Measurements from ENCODE around the gene PMVK. TPM values are rescaled to one million over a fixed set of nuclear protein-coding genes. Genes with fewer than 3 reads are reported as not detected.

Gene PMVK
- total RNA-seq, 1 experiment from 2014 or later: 26.8 TPM

DNA sequence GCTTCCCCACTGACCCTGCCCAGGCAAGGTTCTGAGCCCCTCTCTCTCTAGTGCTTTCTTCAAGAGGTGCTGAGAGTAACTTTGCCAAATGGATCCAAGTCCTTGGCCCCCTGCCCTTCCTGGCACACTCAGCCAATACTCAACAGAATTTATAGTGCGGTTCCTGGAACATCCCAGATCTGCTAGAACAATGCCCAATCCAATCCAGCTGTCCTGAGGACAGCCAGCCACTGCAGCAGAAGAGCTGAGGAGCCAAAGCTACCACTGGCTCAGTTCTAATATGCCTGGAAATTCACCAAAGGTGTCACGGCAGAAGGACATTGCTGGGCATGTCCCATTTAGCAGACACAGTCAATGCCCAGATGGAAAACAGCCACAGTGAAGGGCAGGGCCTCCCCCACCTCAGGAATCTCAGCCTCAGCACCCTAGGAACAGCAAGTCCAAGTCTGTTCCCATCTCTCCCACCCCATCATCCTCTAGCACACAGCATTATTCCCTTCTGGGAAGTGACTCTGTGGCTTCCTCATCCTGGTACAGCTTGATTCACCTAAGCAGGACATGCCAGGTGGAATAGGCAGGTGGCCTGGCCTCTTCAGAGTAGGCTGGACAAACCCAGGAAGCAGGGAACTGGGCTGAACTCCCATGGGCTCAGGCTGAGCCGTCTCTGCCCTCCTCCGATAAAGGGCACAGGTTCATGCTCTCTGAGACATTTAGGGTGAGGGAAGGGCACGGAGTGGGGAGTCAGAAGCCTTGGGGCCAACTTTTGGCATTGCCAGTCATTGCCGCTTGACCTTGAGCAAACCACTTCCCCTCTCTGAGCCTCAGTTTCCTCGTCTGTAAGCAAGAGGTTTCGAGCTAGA is 24.6 kb downstream of the PMVK start (continued):
- TF ChIP-seq USF1 (CRISPR knock-in tag; IDR thresholded peaks at IDR 0.05): no peak
- no peak for TF ChIP-seq NFATC4 (CRISPR knock-in tag; IDR thresholded peaks at IDR 0.05)
- TF ChIP-seq, protein P1, sequence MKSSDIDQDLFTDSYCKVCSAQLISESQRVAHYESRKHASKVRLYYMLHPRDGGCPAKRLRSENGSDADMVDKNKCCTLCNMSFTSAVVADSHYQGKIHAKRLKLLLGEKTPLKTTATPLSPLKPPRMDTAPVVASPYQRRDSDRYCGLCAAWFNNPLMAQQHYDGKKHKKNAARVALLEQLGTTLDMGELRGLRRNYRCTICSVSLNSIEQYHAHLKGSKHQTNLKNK (CRISPR knock-in tag; IDR thresholded peaks at IDR 0.05): no peak
- TF ChIP-seq, protein P2, sequence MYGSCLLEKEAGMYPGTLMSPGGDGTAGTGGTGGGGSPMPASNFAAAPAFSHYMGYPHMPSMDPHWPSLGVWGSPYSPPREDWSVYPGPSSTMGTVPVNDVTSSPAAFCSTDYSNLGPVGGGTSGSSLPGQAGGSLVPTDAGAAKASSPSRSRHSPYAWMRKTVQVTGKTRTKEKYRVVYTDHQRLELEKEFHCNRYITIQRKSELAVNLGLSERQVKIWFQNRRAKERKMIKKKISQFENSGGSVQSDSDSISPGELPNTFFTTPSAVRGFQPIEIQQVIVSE (CRISPR knock-in tag; IDR thresholded peaks at IDR 0.05; ENCODE audit: borderline replicate concordance): no peak
- TF ChIP-seq JUN (CRISPR knock-in tag; IDR thresholded peaks at IDR 0.05): no peak
- TF ChIP-seq MXD4 (CRISPR knock-in tag; IDR thresholded peaks at IDR 0.05; ENCODE audit: borderline replicate concordance): no peak

DNA sequence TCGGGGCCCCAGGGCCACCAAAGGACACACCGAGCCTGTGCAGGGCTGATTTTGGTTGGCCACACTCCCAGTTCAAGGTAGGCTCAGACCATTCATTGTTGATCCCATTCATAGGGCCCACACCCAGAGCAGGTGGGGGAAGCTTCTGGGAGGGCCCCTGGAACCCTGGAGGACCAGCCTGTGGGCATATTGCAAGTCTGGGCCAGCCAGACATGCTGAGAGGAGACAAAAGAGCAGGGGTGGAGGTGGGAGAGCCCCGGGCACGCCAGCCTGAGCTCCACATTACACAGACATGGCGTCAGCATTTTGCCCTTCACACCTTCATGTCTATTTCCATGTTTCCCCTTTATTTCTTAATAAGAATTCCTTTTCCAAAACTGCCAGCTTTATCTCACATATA is 25.7 kb downstream of the PMVK start:
- Mint-ChIP-seq H3K36me3 (peaks cover 19% of the 10 kb centered on the region), H3K27ac (no peak overlapping the region), H3K4me3 (no peak overlapping the region), H3K4me1 (0 out of 2 replicates have a peak, but pooled peaks cover 3% of the 10 kb centered on the region), H3K9me3 (peaks cover 35% of the 10 kb centered on the region), H3K27me3 (ENCODE audit: low read depth) (peaks cover 8% of the 10 kb centered on the region)
- DNase-seq (ENCODE audit: low spot score) (no peak), ATAC-seq (no peak)
- TF ChIP-seq, protein P3, sequence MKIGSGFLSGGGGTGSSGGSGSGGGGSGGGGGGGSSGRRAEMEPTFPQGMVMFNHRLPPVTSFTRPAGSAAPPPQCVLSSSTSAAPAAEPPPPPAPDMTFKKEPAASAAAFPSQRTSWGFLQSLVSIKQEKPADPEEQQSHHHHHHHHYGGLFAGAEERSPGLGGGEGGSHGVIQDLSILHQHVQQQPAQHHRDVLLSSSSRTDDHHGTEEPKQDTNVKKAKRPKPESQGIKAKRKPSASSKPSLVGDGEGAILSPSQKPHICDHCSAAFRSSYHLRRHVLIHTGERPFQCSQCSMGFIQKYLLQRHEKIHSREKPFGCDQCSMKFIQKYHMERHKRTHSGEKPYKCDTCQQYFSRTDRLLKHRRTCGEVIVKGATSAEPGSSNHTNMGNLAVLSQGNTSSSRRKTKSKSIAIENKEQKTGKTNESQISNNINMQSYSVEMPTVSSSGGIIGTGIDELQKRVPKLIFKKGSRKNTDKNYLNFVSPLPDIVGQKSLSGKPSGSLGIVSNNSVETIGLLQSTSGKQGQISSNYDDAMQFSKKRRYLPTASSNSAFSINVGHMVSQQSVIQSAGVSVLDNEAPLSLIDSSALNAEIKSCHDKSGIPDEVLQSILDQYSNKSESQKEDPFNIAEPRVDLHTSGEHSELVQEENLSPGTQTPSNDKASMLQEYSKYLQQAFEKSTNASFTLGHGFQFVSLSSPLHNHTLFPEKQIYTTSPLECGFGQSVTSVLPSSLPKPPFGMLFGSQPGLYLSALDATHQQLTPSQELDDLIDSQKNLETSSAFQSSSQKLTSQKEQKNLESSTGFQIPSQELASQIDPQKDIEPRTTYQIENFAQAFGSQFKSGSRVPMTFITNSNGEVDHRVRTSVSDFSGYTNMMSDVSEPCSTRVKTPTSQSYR (CRISPR knock-in tag; IDR thresholded peaks at IDR 0.05): no peak
- TF ChIP-seq TEAD1 (CRISPR knock-in tag; IDR thresholded peaks at IDR 0.05) (no peak), CREM (CRISPR knock-in tag; IDR thresholded peaks at IDR 0.05) (no peak), ZNF423 (CRISPR knock-in tag; IDR thresholded peaks at IDR 0.05) (no peak), SMAD3 (CRISPR knock-in tag; IDR thresholded peaks at IDR 0.05; ENCODE audit: borderline replicate concordance) (no peak), SP1 (CRISPR knock-in tag; conservative IDR thresholded peaks at IDR 0.05) (no peak), NFYB (CRISPR knock-in tag; conservative IDR thresholded peaks at IDR 0.05; ENCODE audit: low read depth) (no peak), EMX1 (CRISPR knock-in tag; IDR thresholded peaks at IDR 0.05) (no peak), USF2 (CRISPR knock-in tag; IDR thresholded peaks at IDR 0.05) (no peak), ETV6 (CRISPR knock-in tag; IDR thresholded peaks at IDR 0.05) (no peak), ESRRA (CRISPR knock-in tag; IDR thresholded peaks at IDR 0.05; ENCODE audit: borderline replicate concordance) (no peak), IRF2 (CRISPR knock-in tag; IDR thresholded peaks at IDR 0.05; ENCODE audit: borderline replicate concordance, low read depth) (no peak), OVOL2 (CRISPR knock-in tag; IDR thresholded peaks at IDR 0.05; ENCODE audit: borderline replicate concordance) (no peak), JAZF1 (CRISPR knock-in tag; IDR thresholded peaks at IDR 0.05) (no peak), E2F4 (CRISPR knock-in tag; IDR thresholded peaks at IDR 0.05; ENCODE audit: borderline replicate concordance, low read depth) (no peak)
- TF ChIP-seq, protein P4, sequence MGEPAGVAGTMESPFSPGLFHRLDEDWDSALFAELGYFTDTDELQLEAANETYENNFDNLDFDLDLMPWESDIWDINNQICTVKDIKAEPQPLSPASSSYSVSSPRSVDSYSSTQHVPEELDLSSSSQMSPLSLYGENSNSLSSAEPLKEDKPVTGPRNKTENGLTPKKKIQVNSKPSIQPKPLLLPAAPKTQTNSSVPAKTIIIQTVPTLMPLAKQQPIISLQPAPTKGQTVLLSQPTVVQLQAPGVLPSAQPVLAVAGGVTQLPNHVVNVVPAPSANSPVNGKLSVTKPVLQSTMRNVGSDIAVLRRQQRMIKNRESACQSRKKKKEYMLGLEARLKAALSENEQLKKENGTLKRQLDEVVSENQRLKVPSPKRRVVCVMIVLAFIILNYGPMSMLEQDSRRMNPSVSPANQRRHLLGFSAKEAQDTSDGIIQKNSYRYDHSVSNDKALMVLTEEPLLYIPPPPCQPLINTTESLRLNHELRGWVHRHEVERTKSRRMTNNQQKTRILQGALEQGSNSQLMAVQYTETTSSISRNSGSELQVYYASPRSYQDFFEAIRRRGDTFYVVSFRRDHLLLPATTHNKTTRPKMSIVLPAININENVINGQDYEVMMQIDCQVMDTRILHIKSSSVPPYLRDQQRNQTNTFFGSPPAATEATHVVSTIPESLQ (CRISPR knock-in tag; IDR thresholded peaks at IDR 0.05): no peak
- TF ChIP-seq, protein P1 (CRISPR knock-in tag; IDR thresholded peaks at IDR 0.05): no peak
- TF ChIP-seq, protein P5, sequence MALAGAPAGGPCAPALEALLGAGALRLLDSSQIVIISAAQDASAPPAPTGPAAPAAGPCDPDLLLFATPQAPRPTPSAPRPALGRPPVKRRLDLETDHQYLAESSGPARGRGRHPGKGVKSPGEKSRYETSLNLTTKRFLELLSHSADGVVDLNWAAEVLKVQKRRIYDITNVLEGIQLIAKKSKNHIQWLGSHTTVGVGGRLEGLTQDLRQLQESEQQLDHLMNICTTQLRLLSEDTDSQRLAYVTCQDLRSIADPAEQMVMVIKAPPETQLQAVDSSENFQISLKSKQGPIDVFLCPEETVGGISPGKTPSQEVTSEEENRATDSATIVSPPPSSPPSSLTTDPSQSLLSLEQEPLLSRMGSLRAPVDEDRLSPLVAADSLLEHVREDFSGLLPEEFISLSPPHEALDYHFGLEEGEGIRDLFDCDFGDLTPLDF (CRISPR knock-in tag; IDR thresholded peaks at IDR 0.05): no peak
- POLR2A ChIA-PET: no interaction called here
- CTCF ChIA-PET: no interaction called here
